ENCODE measurements around the gene TINCR. TPM values are rescaled to one million over a fixed set of nuclear protein-coding genes. Genes with fewer than 3 reads are reported as not detected.

The TINCR gene
- total RNA-seq, 4 donors from 2014 or later = 0.33 to 0.51 (median 0.41) TPM

- TF ChIP-seq CTCF (IDR thresholded peaks at IDR 0.05; ENCODE audit: low read depth) = no peak
Measured at GRCh38 chr19:5557691-5558090, 10.1 kb downstream of the TINCR start.

- TF ChIP-seq CTCF (IDR thresholded peaks at IDR 0.05; ENCODE audit: low read depth) = no peak
Measured at GRCh38 chr19:5554828-5555227, 12.9 kb downstream of the TINCR start.

DNA sequence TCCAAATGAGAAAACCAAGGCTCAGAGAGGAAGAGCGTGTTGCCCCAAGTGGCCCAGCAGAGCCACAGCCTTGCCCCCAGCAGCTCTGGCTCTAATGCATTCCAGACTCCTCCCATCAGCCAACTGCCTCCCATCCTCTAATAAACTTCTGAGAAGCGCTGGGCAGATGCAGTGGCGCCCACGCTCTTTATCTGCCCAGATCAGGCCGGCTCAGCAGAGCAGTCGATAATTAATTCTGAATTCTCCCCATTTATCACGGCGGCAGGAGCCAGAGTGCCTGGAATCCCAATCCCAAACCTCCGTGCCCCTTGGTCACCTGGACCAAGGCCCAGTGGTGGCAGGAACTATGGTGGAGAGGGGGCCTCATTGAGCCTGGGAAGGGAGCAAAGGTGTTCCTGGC is 13.9 kb downstream of the TINCR start:
- no peak for TF ChIP-seq CTCF (IDR thresholded peaks at IDR 0.05; ENCODE audit: low read depth)

- TF ChIP-seq CTCF (IDR thresholded peaks at IDR 0.05; ENCODE audit: low read depth) = no peak
Measured at GRCh38 chr19:5547881-5548280, 19.9 kb downstream of the TINCR start.

- TF ChIP-seq CTCF (IDR thresholded peaks at IDR 0.05; ENCODE audit: low read depth) = no peak
Measured at GRCh38 chr19:5545984-5546383, 21.8 kb downstream of the TINCR start.

DNA sequence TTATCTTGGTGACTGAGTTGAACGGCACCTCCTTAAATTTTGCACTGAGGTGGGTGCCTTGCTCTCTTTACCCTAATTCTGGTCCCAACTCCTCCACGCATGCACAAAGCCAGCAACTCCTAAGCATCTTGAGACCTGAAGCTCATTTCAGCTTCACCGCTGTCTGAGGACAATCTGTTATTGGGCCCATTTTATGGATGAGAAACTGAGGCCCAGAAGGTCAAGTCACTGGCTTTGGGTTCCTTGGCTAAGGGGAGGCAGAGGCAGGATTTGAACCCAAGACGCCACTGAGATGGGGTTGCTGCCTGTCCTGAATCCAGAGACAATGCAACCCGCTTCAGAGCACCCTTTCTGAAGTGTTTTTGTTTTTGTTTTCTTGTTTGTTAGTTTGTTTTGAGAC is 22.7 kb downstream of the TINCR start:
- TF ChIP-seq CTCF (IDR thresholded peaks at IDR 0.05; ENCODE audit: low read depth) = no peak

DNA sequence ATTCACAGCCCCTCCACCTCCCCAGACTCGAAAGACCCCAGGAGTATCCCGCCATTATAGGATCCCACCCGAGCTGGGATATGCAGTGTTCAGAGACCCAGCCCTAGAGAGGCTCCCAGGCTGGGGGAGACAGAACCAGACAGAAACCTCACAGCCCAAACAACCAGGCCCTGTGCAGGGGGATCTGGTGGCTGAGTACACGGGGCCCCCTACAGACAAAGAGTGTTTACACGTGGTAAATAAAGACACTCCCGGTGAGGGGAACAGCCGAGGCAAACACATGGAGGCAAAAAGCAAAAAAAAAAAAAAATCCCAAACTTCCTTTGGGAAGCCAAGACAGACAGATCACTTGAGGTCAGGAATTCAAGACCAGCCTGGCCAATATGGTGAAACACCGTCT is 25.1 kb downstream of the TINCR start:
- no peak for TF ChIP-seq CTCF (IDR thresholded peaks at IDR 0.05; ENCODE audit: low read depth)
